ENCODE measurements around the gene PTPN13. TPM values are rescaled to one million over a fixed set of nuclear protein-coding genes. Genes with fewer than 3 reads are reported as not detected.
A peak's percentile ranks its signal among the peaks of the same experiment; 100 is the strongest.

PTPN13 gene
- total RNA-seq, 1 donor from 2014 or later, result 244 TPM

DNA sequence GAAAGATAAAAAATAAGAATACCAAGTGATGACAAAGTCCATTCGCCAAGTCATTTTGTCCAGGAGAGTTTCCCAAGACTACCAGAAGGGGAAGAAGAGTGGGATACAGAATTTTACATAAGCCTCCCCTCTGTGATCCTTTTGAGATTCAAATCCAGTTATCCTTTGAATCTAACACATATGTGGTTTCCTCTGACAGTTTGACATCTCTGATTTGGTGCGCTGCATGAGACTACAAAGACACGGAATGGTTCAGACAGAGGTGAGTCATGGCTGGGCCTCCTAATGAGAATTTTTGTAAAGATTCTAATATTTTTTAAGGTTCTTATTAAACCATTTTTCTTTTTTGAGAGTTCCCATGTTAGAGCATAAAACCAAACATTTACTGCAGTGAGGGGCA is 216.7 kb downstream of the PTPN13 start:
- peaks cover 67% of the 10 kb centered on the region for H3K36me3 Mint-ChIP-seq
- Histone ChIP-seq H3K4me3 (no peak overlapping the region), H3K4me1 (no peaks in the 10 kb centered on the region), H3K36me3 (peaks cover 83% of the 10 kb centered on the region), H4K20me1 (ENCODE audit: low read depth) (no peaks in the 10 kb centered on the region), H3F3A (ENCODE audit: low read depth) (peaks cover 33% of the 10 kb centered on the region), H3K9ac (no peak overlapping the region), H3K4me2 (no peak overlapping the region), H2AFZ (replicated peaks) (no peak overlapping the region), H3K9me3 (ENCODE audit: low read depth) (no peaks in the 10 kb centered on the region), H3K27ac (no peak overlapping the region), H3K27me3 (no peaks in the 10 kb centered on the region), H3K79me2 (ENCODE audit: low read depth) (no peaks in the 10 kb centered on the region)
- H3K4me3 Mint-ChIP-seq, result no peak overlapping the region
- peaks cover 18% of the 10 kb centered on the region for H3K4me1 Mint-ChIP-seq
- DNase-seq (ENCODE audit: low spot score), result no peak
- peak overlapping the region; percentile 83 for H3K27ac Mint-ChIP-seq
- H3K9me3 Mint-ChIP-seq, result peaks cover 4% of the 10 kb centered on the region
- TF ChIP-seq EZH2phosphoT487 (IDR thresholded peaks at IDR 0.05), result no peak
- TF ChIP-seq, protein P1, sequence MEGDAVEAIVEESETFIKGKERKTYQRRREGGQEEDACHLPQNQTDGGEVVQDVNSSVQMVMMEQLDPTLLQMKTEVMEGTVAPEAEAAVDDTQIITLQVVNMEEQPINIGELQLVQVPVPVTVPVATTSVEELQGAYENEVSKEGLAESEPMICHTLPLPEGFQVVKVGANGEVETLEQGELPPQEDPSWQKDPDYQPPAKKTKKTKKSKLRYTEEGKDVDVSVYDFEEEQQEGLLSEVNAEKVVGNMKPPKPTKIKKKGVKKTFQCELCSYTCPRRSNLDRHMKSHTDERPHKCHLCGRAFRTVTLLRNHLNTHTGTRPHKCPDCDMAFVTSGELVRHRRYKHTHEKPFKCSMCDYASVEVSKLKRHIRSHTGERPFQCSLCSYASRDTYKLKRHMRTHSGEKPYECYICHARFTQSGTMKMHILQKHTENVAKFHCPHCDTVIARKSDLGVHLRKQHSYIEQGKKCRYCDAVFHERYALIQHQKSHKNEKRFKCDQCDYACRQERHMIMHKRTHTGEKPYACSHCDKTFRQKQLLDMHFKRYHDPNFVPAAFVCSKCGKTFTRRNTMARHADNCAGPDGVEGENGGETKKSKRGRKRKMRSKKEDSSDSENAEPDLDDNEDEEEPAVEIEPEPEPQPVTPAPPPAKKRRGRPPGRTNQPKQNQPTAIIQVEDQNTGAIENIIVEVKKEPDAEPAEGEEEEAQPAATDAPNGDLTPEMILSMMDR (IDR thresholded peaks at IDR 0.05), result no peak
- TF ChIP-seq EZH2 (IDR thresholded peaks at IDR 0.05), result no peak
- no peaks in the 10 kb centered on the region for H3K27me3 Mint-ChIP-seq (ENCODE audit: insufficient read depth, low read depth)

DNA sequence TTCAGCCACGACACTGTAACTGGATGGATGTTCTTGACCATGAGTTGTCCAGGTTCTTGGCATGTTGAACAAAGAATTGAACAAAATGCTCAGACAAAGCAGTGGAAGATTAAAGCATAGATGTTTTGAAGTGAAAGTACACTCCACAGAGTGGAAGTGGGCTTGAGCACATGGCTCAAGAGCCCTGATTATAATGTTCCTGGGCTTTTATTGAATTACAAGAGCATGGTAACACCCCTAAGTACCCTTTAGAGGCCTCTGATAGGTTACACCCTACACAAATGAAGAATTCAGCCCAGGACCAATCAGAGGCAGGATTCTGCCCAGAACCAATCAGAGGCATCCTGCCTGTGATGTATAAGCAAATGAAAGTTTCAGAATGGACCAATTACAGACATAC is 221.5 kb downstream of the PTPN13 start:
- Histone ChIP-seq H3K79me2 (ENCODE audit: low read depth) (no peaks in the 10 kb centered on the region), H4K20me1 (ENCODE audit: low read depth) (no peaks in the 10 kb centered on the region), H3K4me1 (no peaks in the 10 kb centered on the region), H2AFZ (replicated peaks) (no peak overlapping the region), H3K27me3 (no peaks in the 10 kb centered on the region), H3K27ac (no peak overlapping the region), H3K9me3 (ENCODE audit: low read depth) (no peaks in the 10 kb centered on the region), H3K4me2 (no peak overlapping the region), H3K36me3 (peaks cover 40% of the 10 kb centered on the region), H3F3A (ENCODE audit: low read depth) (peaks cover 40% of the 10 kb centered on the region), H3K4me3 (no peak overlapping the region), H3K9ac (no peak overlapping the region)
- TF ChIP-seq EZH2phosphoT487 (IDR thresholded peaks at IDR 0.05), result no peak
- DNase-seq (ENCODE audit: low spot score), result no peak
- Mint-ChIP-seq H3K4me3 (no peak overlapping the region), H3K9me3 (peaks cover 4% of the 10 kb centered on the region), H3K27me3 (ENCODE audit: insufficient read depth, low read depth) (peaks cover 3% of the 10 kb centered on the region), H3K36me3 (peaks cover 62% of the 10 kb centered on the region), H3K27ac (no peak overlapping the region), H3K4me1 (peaks cover 20% of the 10 kb centered on the region)

DNA sequence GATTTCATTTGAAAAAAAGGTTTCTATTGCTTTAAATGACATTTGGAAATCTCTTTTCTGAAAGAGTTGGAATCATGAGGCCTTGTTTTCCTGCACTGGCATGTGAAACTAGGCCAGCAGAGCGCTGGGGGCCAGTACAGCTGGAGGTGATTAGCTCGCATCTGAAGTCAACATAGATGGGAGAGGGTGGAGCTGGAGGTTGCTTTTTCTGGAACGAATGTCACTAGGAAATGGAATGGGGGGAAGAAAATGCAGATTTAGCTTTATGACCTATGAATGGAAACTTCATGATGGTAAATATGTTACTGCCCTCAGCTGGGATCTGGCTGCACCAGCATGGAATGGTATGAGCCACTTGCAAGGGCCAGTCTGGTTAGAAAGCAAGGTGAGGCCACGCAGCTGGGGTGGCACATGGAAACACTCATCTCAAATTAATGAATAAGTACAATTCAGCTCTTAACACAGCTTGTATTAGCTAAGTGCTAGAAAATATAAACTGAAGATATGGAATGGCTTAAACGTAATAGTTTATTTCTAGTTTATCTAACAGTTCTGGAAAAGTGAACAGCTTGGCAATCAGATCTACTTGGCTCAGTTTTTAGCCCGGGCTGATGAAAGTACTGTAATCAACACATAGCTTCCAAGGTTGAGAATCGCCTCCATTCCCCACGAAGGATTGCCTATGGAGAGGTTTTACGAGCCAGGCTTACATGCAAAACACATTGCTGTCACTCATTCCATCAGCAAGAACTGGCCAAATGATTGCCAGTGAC is 222.6 kb downstream of the PTPN13 start:
- Histone ChIP-seq H2AFZ (replicated peaks) (no peak overlapping the region), H3K79me2 (ENCODE audit: low read depth) (no peaks in the 10 kb centered on the region), H3K4me3 (no peak overlapping the region), H3K27ac (peak overlapping the region; percentile 25), H4K20me1 (ENCODE audit: low read depth) (no peaks in the 10 kb centered on the region), H3F3A (ENCODE audit: low read depth) (peaks cover 30% of the 10 kb centered on the region), H3K9ac (no peak overlapping the region), H3K4me1 (no peaks in the 10 kb centered on the region), H3K9me3 (ENCODE audit: low read depth) (no peaks in the 10 kb centered on the region), H3K4me2 (no peak overlapping the region), H3K27me3 (no peaks in the 10 kb centered on the region), H3K36me3 (peaks cover 30% of the 10 kb centered on the region)
- TF ChIP-seq EZH2 (IDR thresholded peaks at IDR 0.05) (no peak), EZH2phosphoT487 (IDR thresholded peaks at IDR 0.05) (no peak)
- TF ChIP-seq, protein P1 (IDR thresholded peaks at IDR 0.05), result no peak
- H3K27ac Mint-ChIP-seq, result no peak overlapping the region
- H3K4me1 Mint-ChIP-seq, result peaks cover 9% of the 10 kb centered on the region
- peaks cover 4% of the 10 kb centered on the region for H3K9me3 Mint-ChIP-seq
- no peak for DNase-seq (ENCODE audit: low spot score)
- H3K4me3 Mint-ChIP-seq, result no peak overlapping the region
- H3K27me3 Mint-ChIP-seq (ENCODE audit: insufficient read depth, low read depth), result peaks cover 3% of the 10 kb centered on the region
- H3K36me3 Mint-ChIP-seq, result peaks cover 55% of the 10 kb centered on the region

DNA sequence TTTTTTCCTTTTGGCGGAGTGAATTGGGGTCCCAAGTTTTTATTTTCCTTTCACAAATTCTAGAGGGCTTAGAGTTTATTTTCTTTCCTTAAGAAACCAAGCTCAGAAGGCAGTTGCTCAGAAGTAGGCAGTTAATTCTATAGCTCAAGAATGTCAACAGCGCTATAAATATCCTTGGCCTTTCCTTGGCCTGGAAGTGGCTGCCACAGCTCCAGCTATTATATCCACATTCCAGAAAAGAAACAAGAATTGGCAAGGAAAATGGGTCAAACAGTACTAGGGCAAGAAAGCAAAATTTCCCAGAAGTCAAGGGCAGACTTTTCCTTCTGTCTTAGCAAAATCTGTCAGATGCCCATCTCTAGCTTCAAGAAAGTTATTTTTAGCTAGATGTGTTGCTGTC is 224.1 kb downstream of the PTPN13 start:
- no peak for TF ChIP-seq EZH2 (IDR thresholded peaks at IDR 0.05)
- TF ChIP-seq, protein P1 (IDR thresholded peaks at IDR 0.05), result no peak
- no peak for TF ChIP-seq EZH2phosphoT487 (IDR thresholded peaks at IDR 0.05)
- H3K36me3 Mint-ChIP-seq, result peaks cover 46% of the 10 kb centered on the region
- H3K4me2 ChIP-seq, result no peak overlapping the region

More for the DNA sequence above, 224.1 kb downstream of the PTPN13 start:
- no peak overlapping the region for H3K27ac ChIP-seq
- H3K36me3 ChIP-seq, result peaks cover 21% of the 10 kb centered on the region
- no peak for DNase-seq (ENCODE audit: low spot score)
- no peaks in the 10 kb centered on the region for H3K79me2 ChIP-seq (ENCODE audit: low read depth)
- H3K4me3 ChIP-seq, result no peak overlapping the region
- no peaks in the 10 kb centered on the region for H4K20me1 ChIP-seq (ENCODE audit: low read depth)
- no peak overlapping the region for H3K4me3 Mint-ChIP-seq
- H3K9me3 Mint-ChIP-seq, result peaks cover 4% of the 10 kb centered on the region
- no peak overlapping the region for H3K27ac Mint-ChIP-seq
- H3K27me3 ChIP-seq, result no peaks in the 10 kb centered on the region
- H3K4me1 Mint-ChIP-seq, result peaks cover 9% of the 10 kb centered on the region
- H3K9me3 ChIP-seq (ENCODE audit: low read depth), result no peaks in the 10 kb centered on the region
- no peak overlapping the region for H2AFZ ChIP-seq (replicated peaks)
- no peaks in the 10 kb centered on the region for H3K4me1 ChIP-seq
- H3K27me3 Mint-ChIP-seq (ENCODE audit: insufficient read depth, low read depth), result peaks cover 3% of the 10 kb centered on the region
- H3F3A ChIP-seq (ENCODE audit: low read depth), result peaks cover 28% of the 10 kb centered on the region
- no peak overlapping the region for H3K9ac ChIP-seq
